RCC 7860 (cell line): ENCODE results near the gene STAT5B.
"Not testable (repeated sequence)": the region's sequence is repeated elsewhere in the genome, so short reads cannot be mapped to it uniquely, and the experiment has no call there.

Source experiments
- DNase-seq: peaks from one replicate; pipeline ENCODE4 v3.0.0-alpha.2; 2015; ENCODE audit warnings: low spot score
- FAIRE-seq: peaks from 2 replicates; lab custom pipeline; 2012; peaks lifted over from hg19 to GRCh38; lab: Jason Lieb, UNC

STAT5B gene

GRCh38 chr17:42241871-42242270 lies 34.3 kb downstream of the STAT5B start:
- DNase-seq (no peak), FAIRE-seq (no peak)

GRCh38 chr17:42240863-42241262 lies 35.3 kb downstream of the STAT5B start:
- FAIRE-seq: not testable (repeated sequence)

GRCh38 chr17:42240201-42240600 lies 36.0 kb downstream of the STAT5B start:
- no peak for FAIRE-seq

More at GRCh38 chr17:42240863-42241262, 35.3 kb downstream of the STAT5B start:
- not testable (repeated sequence) for DNase-seq

GRCh38 chr17:42239576-42239975 lies 36.6 kb downstream of the STAT5B start:
- not testable (repeated sequence) for DNase-seq, FAIRE-seq

More at GRCh38 chr17:42240201-42240600, 36.0 kb downstream of the STAT5B start:
- DNase-seq: no peak

- DNase-seq (no peak), FAIRE-seq (no peak)
Observed at GRCh38 chr17:42236760-42237159, 39.4 kb downstream of the STAT5B start.

- no peak for FAIRE-seq
- no peak for DNase-seq
Observed at GRCh38 chr17:42233994-42234393, 42.2 kb downstream of the STAT5B start.

GRCh38 chr17:42233156-42233555 lies 43.0 kb downstream of the STAT5B start:
- DNase-seq (no peak), FAIRE-seq (no peak)

- DNase-seq: no peak
- no peak for FAIRE-seq
Observed at GRCh38 chr17:42230225-42230624, 46.0 kb downstream of the STAT5B start.

- no peak for DNase-seq
- no peak for FAIRE-seq
Observed at GRCh38 chr17:42227849-42228700, 48.1 kb downstream of the STAT5B start.

GRCh38 chr17:42225646-42226045 lies 50.5 kb downstream of the STAT5B start:
- DNase-seq (no peak), FAIRE-seq (no peak)

- DNase-seq (no peak), FAIRE-seq (no peak)
Observed at GRCh38 chr17:42224651-42225050, 51.5 kb downstream of the STAT5B start.

- FAIRE-seq: no peak
- peak; percentile 38 for DNase-seq
Observed at GRCh38 chr17:42221886-42222745, 54.1 kb downstream of the STAT5B start.

- not testable (repeated sequence) for FAIRE-seq
Observed at GRCh38 chr17:42219280-42219679, 56.9 kb downstream of the STAT5B start.

GRCh38 chr17:42214156-42214555 lies 62.0 kb downstream of the STAT5B start:
- DNase-seq (no peak), FAIRE-seq (no peak)

More at GRCh38 chr17:42219280-42219679, 56.9 kb downstream of the STAT5B start:
- DNase-seq: not testable (repeated sequence)

- no peak for FAIRE-seq
- no peak for DNase-seq
Observed at GRCh38 chr17:42212382-42212781, 63.8 kb downstream of the STAT5B start.

GRCh38 chr17:42211921-42212341 lies 64.3 kb downstream of the STAT5B start:
- FAIRE-seq, DNase-seq: not testable (repeated sequence)

- DNase-seq (no peak), FAIRE-seq (no peak)
Observed at GRCh38 chr17:42210046-42210445, 66.1 kb downstream of the STAT5B start.

GRCh38 chr17:42206153-42206612 lies 70.0 kb downstream of the STAT5B start:
- not testable (repeated sequence) for DNase-seq, FAIRE-seq

GRCh38 chr17:42203354-42203753 lies 72.8 kb downstream of the STAT5B start:
- DNase-seq (no peak), FAIRE-seq (no peak)

- no peak for DNase-seq
- FAIRE-seq: no peak
Observed at GRCh38 chr17:42202696-42203095, 73.5 kb downstream of the STAT5B start.

GRCh38 chr17:42202159-42202558 lies 74.0 kb downstream of the STAT5B start:
- DNase-seq (no peak), FAIRE-seq (no peak)
